ENCODE data around the gene GABRA5. TPM values are rescaled to one million over a fixed set of nuclear protein-coding genes. Genes with fewer than 3 reads are reported as not detected.

GABRA5 gene
- total RNA-seq, 2 donors from 2014 or later: not detected

- Mint-ChIP-seq H3K4me1 (no peaks in the 10 kb centered on the region), H3K4me3 (no peak overlapping the region), H3K27ac (no peak overlapping the region), H3K36me3 (ENCODE audit: low read depth) (no peaks in the 10 kb centered on the region), H3K27me3 (peaks cover 14% of the 10 kb centered on the region)
- DNase-seq (no peak), ATAC-seq (no peak)
- no peaks in the 10 kb centered on the region for H3K9me3 ChIP-seq (ENCODE audit: control insufficient read depth, low read length, poor library complexity, severe bottlenecking)
Measured at GRCh38 chr15:26867200-26868007, 542 bp downstream of the GABRA5 start.

- Mint-ChIP-seq H3K4me1 (no peaks in the 10 kb centered on the region), H3K27ac (no peak overlapping the region), H3K27me3 (peaks cover 14% of the 10 kb centered on the region), H3K4me3 (no peak overlapping the region), H3K36me3 (ENCODE audit: low read depth) (no peaks in the 10 kb centered on the region)
- no peaks in the 10 kb centered on the region for H3K9me3 ChIP-seq (ENCODE audit: control insufficient read depth, low read length, poor library complexity, severe bottlenecking)
- ATAC-seq (no peak), DNase-seq (no peak)
Measured at GRCh38 chr15:26868029-26868685, 1.3 kb downstream of the GABRA5 start.

GRCh38 chr15:26869628-26870027 lies 2.8 kb downstream of the GABRA5 start:
- Mint-ChIP-seq H3K4me1 (no peaks in the 10 kb centered on the region), H3K27me3 (peaks cover 14% of the 10 kb centered on the region), H3K4me3 (no peak overlapping the region), H3K27ac (no peak overlapping the region), H3K36me3 (ENCODE audit: low read depth) (no peaks in the 10 kb centered on the region)
- no peaks in the 10 kb centered on the region for H3K9me3 ChIP-seq (ENCODE audit: control insufficient read depth, low read length, poor library complexity, severe bottlenecking)
- DNase-seq (no peak), ATAC-seq (no peak)

GRCh38 chr15:26870346-26870745 lies 3.5 kb downstream of the GABRA5 start:
- DNase-seq (no peak), ATAC-seq (no peak)
- Mint-ChIP-seq H3K4me3 (no peak overlapping the region), H3K36me3 (ENCODE audit: low read depth) (no peaks in the 10 kb centered on the region), H3K27me3 (peaks cover 14% of the 10 kb centered on the region), H3K4me1 (no peaks in the 10 kb centered on the region), H3K27ac (no peak overlapping the region)
- no peaks in the 10 kb centered on the region for H3K9me3 ChIP-seq (ENCODE audit: control insufficient read depth, low read length, poor library complexity, severe bottlenecking)

GRCh38 chr15:26872206-26872605 lies 5.3 kb downstream of the GABRA5 start:
- H3K36me3 Mint-ChIP-seq (ENCODE audit: low read depth): no peaks in the 10 kb centered on the region
- ATAC-seq: no peak
- no peaks in the 10 kb centered on the region for H3K9me3 ChIP-seq (ENCODE audit: control insufficient read depth, low read length, poor library complexity, severe bottlenecking)
- no peaks in the 10 kb centered on the region for H3K4me1 Mint-ChIP-seq
- H3K27me3 Mint-ChIP-seq: peaks cover 4% of the 10 kb centered on the region
- H3K27ac Mint-ChIP-seq: no peak overlapping the region
- H3K4me3 Mint-ChIP-seq: no peak overlapping the region
- no peak for DNase-seq

GRCh38 chr15:26873846-26874245 lies 7.0 kb downstream of the GABRA5 start:
- ATAC-seq: no peak
- Mint-ChIP-seq H3K36me3 (ENCODE audit: low read depth) (no peaks in the 10 kb centered on the region), H3K27ac (no peak overlapping the region), H3K4me1 (no peaks in the 10 kb centered on the region), H3K4me3 (no peak overlapping the region), H3K27me3 (no peaks in the 10 kb centered on the region)
- no peaks in the 10 kb centered on the region for H3K9me3 ChIP-seq (ENCODE audit: control insufficient read depth, low read length, poor library complexity, severe bottlenecking)
- no peak for DNase-seq

GRCh38 chr15:26874774-26875475 lies 8.1 kb downstream of the GABRA5 start:
- Mint-ChIP-seq H3K4me3 (no peak overlapping the region), H3K4me1 (no peaks in the 10 kb centered on the region), H3K36me3 (ENCODE audit: low read depth) (no peaks in the 10 kb centered on the region), H3K27ac (no peak overlapping the region), H3K27me3 (no peaks in the 10 kb centered on the region)
- ATAC-seq (no peak), DNase-seq (no peak)
- no peaks in the 10 kb centered on the region for H3K9me3 ChIP-seq (ENCODE audit: control insufficient read depth, low read length, poor library complexity, severe bottlenecking)

GRCh38 chr15:26875476-26875850 lies 8.6 kb downstream of the GABRA5 start:
- Mint-ChIP-seq H3K4me1 (no peaks in the 10 kb centered on the region), H3K4me3 (no peak overlapping the region), H3K36me3 (ENCODE audit: low read depth) (no peaks in the 10 kb centered on the region), H3K27ac (no peak overlapping the region), H3K27me3 (no peaks in the 10 kb centered on the region)
- DNase-seq: no peak
- no peaks in the 10 kb centered on the region for H3K9me3 ChIP-seq (ENCODE audit: control insufficient read depth, low read length, poor library complexity, severe bottlenecking)
- ATAC-seq: no peak

GRCh38 chr15:26877831-26878230 lies 11.0 kb downstream of the GABRA5 start:
- Mint-ChIP-seq H3K27ac (no peak overlapping the region), H3K4me1 (no peaks in the 10 kb centered on the region), H3K4me3 (no peak overlapping the region), H3K36me3 (ENCODE audit: low read depth) (no peaks in the 10 kb centered on the region), H3K27me3 (no peaks in the 10 kb centered on the region)
- no peak for DNase-seq
- no peak for ATAC-seq
- no peaks in the 10 kb centered on the region for H3K9me3 ChIP-seq (ENCODE audit: control insufficient read depth, low read length, poor library complexity, severe bottlenecking)

GRCh38 chr15:26879706-26880105 lies 12.8 kb downstream of the GABRA5 start:
- ATAC-seq: no peak
- Mint-ChIP-seq H3K27me3 (no peaks in the 10 kb centered on the region), H3K4me1 (no peaks in the 10 kb centered on the region), H3K4me3 (no peak overlapping the region), H3K27ac (no peak overlapping the region), H3K36me3 (ENCODE audit: low read depth) (no peaks in the 10 kb centered on the region)
- no peak for DNase-seq
- H3K9me3 ChIP-seq (ENCODE audit: control insufficient read depth, low read length, poor library complexity, severe bottlenecking): no peaks in the 10 kb centered on the region

- H3K4me3 Mint-ChIP-seq: no peak overlapping the region
Measured at GRCh38 chr15:26882112-26882511, 15.2 kb downstream of the GABRA5 start.

GRCh38 chr15:26882616-26883365 lies 15.9 kb downstream of the GABRA5 start:
- no peaks in the 10 kb centered on the region for H3K36me3 Mint-ChIP-seq (ENCODE audit: low read depth)
- no peaks in the 10 kb centered on the region for H3K9me3 ChIP-seq (ENCODE audit: control insufficient read depth, low read length, poor library complexity, severe bottlenecking)

More at GRCh38 chr15:26882112-26882511, 15.2 kb downstream of the GABRA5 start:
- H3K9me3 ChIP-seq (ENCODE audit: control insufficient read depth, low read length, poor library complexity, severe bottlenecking): no peaks in the 10 kb centered on the region
- DNase-seq (no peak), ATAC-seq (no peak)
- Mint-ChIP-seq H3K4me1 (peaks cover 2% of the 10 kb centered on the region), H3K36me3 (ENCODE audit: low read depth) (no peaks in the 10 kb centered on the region), H3K27ac (no peak overlapping the region), H3K27me3 (no peaks in the 10 kb centered on the region)

GRCh38 chr15:26883466-26883865 lies 16.6 kb downstream of the GABRA5 start:
- H3K27me3 Mint-ChIP-seq: no peaks in the 10 kb centered on the region
- ATAC-seq (no peak), DNase-seq (no peak)
- H3K36me3 Mint-ChIP-seq (ENCODE audit: low read depth): no peaks in the 10 kb centered on the region
- no peaks in the 10 kb centered on the region for H3K9me3 ChIP-seq (ENCODE audit: control insufficient read depth, low read length, poor library complexity, severe bottlenecking)
- H3K4me3 Mint-ChIP-seq: no peak overlapping the region
- H3K27ac Mint-ChIP-seq: no peak overlapping the region
- H3K4me1 Mint-ChIP-seq: peaks cover 2% of the 10 kb centered on the region

More at GRCh38 chr15:26882616-26883365, 15.9 kb downstream of the GABRA5 start:
- H3K27ac Mint-ChIP-seq: no peak overlapping the region
- no peaks in the 10 kb centered on the region for H3K27me3 Mint-ChIP-seq
- no peak for DNase-seq
- H3K4me3 Mint-ChIP-seq: no peak overlapping the region
- no peak for ATAC-seq
- peaks cover 2% of the 10 kb centered on the region for H3K4me1 Mint-ChIP-seq

Measured in T-helper 17 cell (primary cell).